ENCODE measurements around the gene SHISA9. TPM values are rescaled to one million over a fixed set of nuclear protein-coding genes. Genes with fewer than 3 reads are reported as not detected.

The SHISA9 gene
- total and polyA plus RNA-seq, 8 donors, result 0.12 to 1.3 (median 0.37) TPM; not detected in 1

DNA sequence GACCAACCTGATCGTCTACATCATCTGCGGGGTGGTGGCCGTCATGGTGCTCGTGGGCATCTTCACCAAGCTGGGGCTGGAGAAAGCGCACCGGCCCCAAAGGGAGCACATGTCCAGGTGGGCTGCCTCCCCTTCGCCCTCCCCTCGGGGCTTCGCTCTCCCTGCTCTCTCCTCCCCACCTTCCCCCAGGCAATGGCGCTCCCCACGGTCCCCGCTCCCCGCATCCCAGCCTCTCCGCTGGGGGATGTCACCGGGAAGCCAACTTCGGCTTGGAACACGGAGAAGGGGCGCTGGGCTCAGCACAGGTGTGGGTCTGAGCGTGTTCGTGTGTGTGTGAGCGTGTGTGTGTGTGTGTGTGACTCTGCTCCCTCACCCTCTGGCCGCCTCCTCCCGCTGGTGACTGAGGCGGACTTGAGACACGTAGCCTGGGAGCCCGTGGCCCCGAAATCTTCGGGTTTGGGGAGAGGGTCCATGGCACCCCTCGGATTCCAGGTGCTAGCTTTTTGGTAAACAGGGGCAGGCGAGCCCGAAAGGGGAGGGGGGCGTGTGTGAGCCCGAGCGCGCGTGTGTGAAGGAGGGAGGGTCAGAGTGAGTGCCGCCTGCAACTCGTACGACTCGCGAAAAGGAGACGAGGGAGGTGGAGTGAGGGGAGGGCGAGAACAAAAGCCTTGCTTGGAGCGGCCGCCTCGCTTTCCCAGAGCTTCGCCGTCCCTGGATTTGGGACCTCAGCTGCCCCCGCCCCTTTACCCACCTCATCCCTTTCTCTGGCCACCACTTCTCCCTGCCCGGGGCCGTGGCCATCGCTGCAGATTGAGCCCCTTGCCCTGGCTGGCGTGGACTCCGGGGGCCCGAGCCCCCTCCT lies 1.3 kb downstream of the SHISA9 start:
- 2 to 3% methylated on average over 52 to 55 of the region's 55 CpGs for WGBS, 2 donors
- TF ChIP-seq CTCF (IDR thresholded peaks at IDR 0.05), result no peak
- H3K36me3 ChIP-seq, result no peaks in the 10 kb centered on the region
- no peaks in the 10 kb centered on the region for H3K9me3 ChIP-seq
- FAIRE-seq, result no peak
- no peak overlapping the region for H3K27ac ChIP-seq
- DNase-seq, result peak in 1 of 6 donors; percentile 61
- ATAC-seq, result peak in 2 of 4 donors; percentile 20 to 39
- H3K27me3 ChIP-seq, result peaks cover 0 to 11% (median 2%) of the 10 kb centered on the region in 4 donors
- peak overlapping the region in 2 of 4 donors; percentile 30 to 32 for H3K4me3 ChIP-seq
- intact Hi-C loops (cut with DNase I), result no loop called here
- no peaks in the 10 kb centered on the region for H3K4me1 ChIP-seq

DNA sequence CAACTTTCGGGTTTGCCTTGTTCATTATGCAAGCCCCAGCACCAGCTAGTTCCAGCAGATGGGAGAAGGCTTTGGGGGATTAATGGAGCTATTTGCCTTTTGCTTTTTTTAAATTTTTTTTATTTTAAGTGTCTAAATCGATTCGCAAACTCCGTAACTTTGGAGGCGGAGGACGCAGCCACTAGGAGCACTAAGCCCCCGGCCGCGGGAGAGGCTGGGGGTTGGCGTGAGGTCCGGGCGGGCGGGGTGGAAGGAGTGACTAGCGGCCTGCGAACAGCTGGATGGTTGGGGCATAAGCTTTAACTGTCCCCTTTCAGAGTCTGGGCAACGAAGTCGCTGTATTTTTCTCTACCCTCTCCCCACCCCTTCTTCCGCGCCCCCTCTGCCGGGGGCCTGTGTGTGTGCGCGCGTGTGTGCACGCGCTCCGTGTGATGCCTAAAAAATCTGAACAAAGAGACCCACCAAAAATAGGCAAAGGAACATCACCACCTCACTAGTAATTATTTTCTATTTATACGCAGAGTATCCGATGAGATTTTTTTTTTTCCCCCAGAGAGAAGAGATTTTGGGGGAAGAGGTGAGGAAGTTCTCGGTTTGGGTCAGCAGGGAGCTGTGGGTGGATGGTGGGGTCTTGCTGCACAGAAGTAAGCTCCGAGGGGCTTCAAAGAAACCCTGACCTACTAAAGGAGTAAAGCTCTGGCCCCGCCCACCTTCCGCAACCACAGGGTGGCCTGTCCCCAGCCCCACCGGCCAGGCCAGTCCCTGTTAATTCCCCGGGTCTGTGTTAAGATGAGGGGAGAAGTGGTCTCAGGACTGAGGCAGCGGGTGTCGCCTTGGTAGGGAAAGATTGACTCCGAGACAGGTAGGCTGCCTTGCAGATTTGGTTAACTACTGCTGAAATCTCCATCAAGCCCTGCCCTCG lies 2.3 kb downstream of the SHISA9 start:
- Histone ChIP-seq H3K27me3 (peaks cover 0 to 11% (median 2%) of the 10 kb centered on the region in 4 donors), H3K9me3 (no peaks in the 10 kb centered on the region), H3K27ac (no peak overlapping the region), H3K4me3 (peak overlapping the region in 2 of 4 donors; percentile 30 to 32), H3K36me3 (no peaks in the 10 kb centered on the region), H3K4me1 (no peaks in the 10 kb centered on the region)
- 8 to 9% methylated on average over 38 of the region's 38 CpGs for WGBS, 2 donors
- no peak for ATAC-seq
- intact Hi-C loops (cut with DNase I), result no loop called here
- FAIRE-seq, result no peak
- no peak for TF ChIP-seq CTCF (IDR thresholded peaks at IDR 0.05)
- DNase-seq, result peak in 1 of 6 donors; percentile 38

- no peak overlapping the region for H3K27ac ChIP-seq
- WGBS, 2 donors, result 24 to 31% methylated on average over 7 of the region's 7 CpGs
- no peak for TF ChIP-seq CTCF (IDR thresholded peaks at IDR 0.05)
- no peak for ATAC-seq
- intact Hi-C loops (cut with DNase I), result no loop called here
- no peaks in the 10 kb centered on the region for H3K36me3 ChIP-seq
- peaks cover 0 to 11% (median 2%) of the 10 kb centered on the region in 4 donors for H3K27me3 ChIP-seq
- H3K4me3 ChIP-seq, result no peak overlapping the region
- no peaks in the 10 kb centered on the region for H3K4me1 ChIP-seq
- H3K9me3 ChIP-seq, result no peaks in the 10 kb centered on the region
- no peak for FAIRE-seq
- no peak for DNase-seq
Observed at GRCh38 chr16:12904329-12904671, 2.9 kb downstream of the SHISA9 start.

DNA sequence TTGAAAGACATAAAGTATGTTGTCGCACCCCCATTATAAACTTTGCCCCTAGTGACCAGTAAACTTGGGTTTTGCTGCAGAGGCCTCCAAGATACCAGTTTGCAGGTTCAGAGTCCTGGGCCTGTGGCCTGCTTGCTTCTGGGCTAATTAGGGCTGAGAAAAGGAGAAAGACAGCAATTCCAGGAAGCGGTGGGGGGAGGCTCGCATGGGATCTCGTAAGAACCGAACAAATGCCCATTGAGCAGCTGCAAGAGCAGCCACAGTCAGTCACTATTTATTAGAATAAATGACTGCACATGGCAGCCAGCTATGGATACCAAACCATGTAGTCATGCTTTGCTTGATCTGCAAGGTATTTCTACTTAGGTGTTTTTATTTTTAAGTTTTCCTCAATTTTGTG lies 4.9 kb downstream of the SHISA9 start:
- DNase-seq (no peak), ATAC-seq (no peak), FAIRE-seq (no peak)
- Histone ChIP-seq H3K36me3 (no peaks in the 10 kb centered on the region), H3K27me3 (peaks cover 0 to 11% (median 0%) of the 10 kb centered on the region in 4 donors), H3K9me3 (no peaks in the 10 kb centered on the region), H3K4me1 (no peaks in the 10 kb centered on the region), H3K4me3 (no peak overlapping the region), H3K27ac (no peak overlapping the region)
- intact Hi-C loops (cut with DNase I), result no loop called here
- WGBS, 2 donors, result 75% methylated on average over 5 of the region's 5 CpGs
- no peak for TF ChIP-seq CTCF (IDR thresholded peaks at IDR 0.05)
